K562 (cell line): Measurements from ENCODE around the gene LRMDA. TPM values are rescaled to one million over a fixed set of nuclear protein-coding genes. Genes with fewer than 3 reads are reported as not detected.

Experiments
- ATAC-seq: fragments of 200-7000 bp; cut with Tn5 transposase; 3 replicates; pipeline ENCODE4 v1.9.1; 2020; ENCODE audit warnings: moderate library complexity
- BruUV-seq: library from RNA; stranded (reverse); fragments of 400-500 nt; replicated peaks from 2 replicates; lab custom pipeline; 2021; lab: Mats Ljungman, UMichigan
- CTCF ChIA-PET: fragments of 300-600 bp; formaldehyde crosslinking; extraction: SDS; loops from one replicate; lab custom pipeline; 2021; ENCODE audit warnings: low intra/inter-chr PET ratio; lab: Yijun Ruan, JAX
- POLR2A ChIA-PET: fragments of 300-600, 350-650 bp; sonication (Branson Sonifier 250); formaldehyde crosslinking; extraction: SDS; loops from one replicate; lab custom pipeline; 2021; ENCODE audit warnings: antibody characterized with exemption, inconsistent platforms; lab: Yijun Ruan, JAX
- DNase-seq, 4 experiments: peaks; one replicate each; pipeline versions ENCODE4 v3.0.0 to v3.0.0-alpha.2; 2011 to 2018; ENCODE audit warnings: low spot score in 3 of 4, mixed read lengths in 3 of 4; ENCODE audit errors: extremely low read depth in 1 of 4
- FAIRE-seq: peaks from 2 replicates; lab custom pipeline; 2011; peaks lifted over from hg19 to GRCh38; lab: Jason Lieb, UNC
- H2AFZ ChIP-seq: 2 replicates; pipeline ENCODE4 v1.6.0; 2011; ENCODE audit warnings: low read depth, low read length, control low read depth, inconsistent platforms
- H3K27ac ChIP-seq: fragments of 200-600 bp; 3 replicates; pipeline ENCODE4 v1.8.0; 2011; ENCODE audit warnings: low read depth, mild to moderate bottlenecking, control low read depth, inconsistent platforms, low read length, moderate library complexity, mixed read lengths; ENCODE audit errors: extremely low read depth
- H3K27me3 ChIP-seq, 2 experiments: fragments of 300-600 bp in 1 of 2; 2 replicates in 1 of 2; 3 replicates in 1 of 2; pipeline versions ENCODE4 v1.6.0 to v1.8.0; 2011; ENCODE audit warnings: inconsistent platforms in 2 of 2, low read length in 2 of 2, mild to moderate bottlenecking in 1 of 2, mixed read lengths in 1 of 2, moderate library complexity in 1 of 2; ENCODE audit not compliant: control insufficient read depth in 2 of 2, insufficient read depth in 2 of 2
- H3K36me3 ChIP-seq: fragments of 300-600 bp; 3 replicates; pipeline ENCODE4 v1.8.0; 2011; ENCODE audit warnings: mild to moderate bottlenecking, low read length, inconsistent platforms; ENCODE audit not compliant: control insufficient read depth, insufficient read depth
- H3K4me1 ChIP-seq, 2 experiments: fragments of 200-600 bp in 1 of 2; replicated peaks in 1 of 2; 2 replicates in 1 of 2; 3 replicates in 1 of 2; pipeline versions ENCODE4 v1.5.1 to v1.8.0; 2011; ENCODE audit warnings: inconsistent platforms in 2 of 2, low read length in 2 of 2, mild to moderate bottlenecking in 1 of 2, mixed read lengths in 1 of 2, moderate library complexity in 1 of 2; ENCODE audit not compliant: control insufficient read depth in 2 of 2, insufficient read depth in 2 of 2
- H3K4me2 ChIP-seq: 2 replicates; pipeline ENCODE4 v1.6.1; 2011; ENCODE audit warnings: low read length, control low read depth, inconsistent platforms, mixed read lengths; ENCODE audit not compliant: insufficient read depth
- H3K4me3 ChIP-seq: fragments of 200-600 bp; sonication (generic), shearing (Covaris generic); 2 replicates; pipeline ENCODE4 v1.5.1; 2016; ENCODE audit warnings: control low read depth, inconsistent platforms
- H3K79me2 ChIP-seq: fragments of 200-600 bp; 3 replicates; pipeline ENCODE4 v1.8.0; 2011; ENCODE audit warnings: low read length, inconsistent platforms; ENCODE audit not compliant: control insufficient read depth, insufficient read depth
- H3K9ac ChIP-seq, 2 experiments: 2 replicates each; pipeline versions ENCODE4 v1.6.0 to v1.6.1; 2011; ENCODE audit warnings: low read depth in 2 of 2, low read length in 2 of 2, control low read depth in 1 of 2, inconsistent platforms in 1 of 2, mild to moderate bottlenecking in 1 of 2, mixed read lengths in 1 of 2; ENCODE audit not compliant: insufficient read depth in 1 of 2
- H3K9me1 ChIP-seq: one replicate; pipeline ENCODE4 v1.6.0; 2011; ENCODE audit warnings: inconsistent platforms, mild to moderate bottlenecking, low read length, moderate library complexity; ENCODE audit not compliant: control insufficient read depth, insufficient read depth
- H3K9me3 ChIP-seq: replicated peaks from 2 replicates; pipeline ENCODE4 v1.5.1; 2011; ENCODE audit warnings: low read depth, low read length, inconsistent platforms; ENCODE audit not compliant: control insufficient read depth, insufficient read depth
- H4K20me1 ChIP-seq: replicated peaks from 2 replicates; pipeline ENCODE4 v1.6.1; 2011; ENCODE audit warnings: low read length, inconsistent platforms, mixed read lengths; ENCODE audit not compliant: control insufficient read depth, insufficient read depth
- BCOR ChIP-seq: fragments of 450-650 bp; IDR thresholded peaks from 2 replicates; pipeline ENCODE4 v1.6.1; 2016
- ELF4 ChIP-seq: fragments of 450-650 bp; formaldehyde crosslinking; IDR thresholded peaks from 2 replicates; pipeline ENCODE4 v1.4.0; 2022; ENCODE audit warnings: missing genetic modification characterization
- KLF13 ChIP-seq: fragments of 450-650 bp; IDR thresholded peaks from 2 replicates; pipeline ENCODE4 v1.6.1; 2016; ENCODE audit warnings: missing genetic modification characterization, low read depth, mild to moderate bottlenecking, missing compliant biosample characterization, moderate library complexity, borderline replicate concordance
- PRDM10 ChIP-seq: fragments of 450-650 bp; IDR thresholded peaks from 2 replicates; pipeline ENCODE4 v1.6.1; 2018; ENCODE audit not compliant: partially characterized antibody
- PTRF ChIP-seq: fragments of 450-650 bp; IDR thresholded peaks from 2 replicates; pipeline ENCODE4 v1.6.1; 2016; ENCODE audit warnings: mild to moderate bottlenecking, missing genetic modification characterization, missing compliant biosample characterization
- TFE3 ChIP-seq: fragments of 450-650 bp; formaldehyde crosslinking; IDR thresholded peaks from 2 replicates; pipeline ENCODE4 v1.4.0; 2020; ENCODE audit warnings: mild to moderate bottlenecking, mixed read lengths
- ZBTB7A ChIP-seq: IDR thresholded peaks from 2 replicates; pipeline ENCODE4 v1.6.1; 2011; ENCODE audit warnings: low read depth, mild to moderate bottlenecking, low read length, moderate library complexity, borderline replicate concordance; ENCODE audit not compliant: control insufficient read depth
- ZNF57 ChIP-seq: fragments of 450-650 bp; formaldehyde crosslinking; IDR thresholded peaks from 2 replicates; pipeline ENCODE4 v1.4.0; 2020; ENCODE audit warnings: mild to moderate bottlenecking, moderate library complexity
- ZNF639 ChIP-seq, 2 experiments: fragments of 200-800 bp in 1 of 2; sonication (Bioruptor generic) in 1 of 2; sonication (generic) in 1 of 2; formaldehyde crosslinking in 1 of 2; IDR thresholded peaks in 1 of 2; conservative IDR thresholded peaks in 1 of 2; 2 replicates each; pipeline versions ENCODE4 v1.5.0 to v1.6.1; 2016 to 2020; ENCODE audit warnings: missing compliant biosample characterization in 1 of 2, missing genetic modification characterization in 1 of 2, missing genetic modification reagents in 1 of 2
- WGBS: fragments of 100-300 bp; shearing (Covaris generic); methylation state at CpG from one replicate; pipeline ENCODE4 v1.1.6; 2016; ENCODE audit warnings: low coverage, mixed read lengths; ENCODE audit not compliant: insufficient coverage; ENCODE audit errors: missing lambda C conversion rate; 5-methylcytosine and 5-hydroxymethylcytosine counted together
- in situ Hi-C: fragments of 300-500 bp; cut with MboI; formaldehyde crosslinking; loops from 4 replicates; pipeline ENCODE4 v1.15.0; 2018; ENCODE audit warnings: inconsistent platforms, mixed read lengths
- intact Hi-C: fragments of 100-400 bp; cut with micrococcal nuclease; formaldehyde crosslinking; loops from 2 replicates; pipeline ENCODE4 v1.14.2; 2022
- polyA plus RNA-seq, 8 experiments: library from polyadenylated mRNA; depleted of rRNA in 4 of 8; stranded (reverse) in 5 of 8; unstranded in 3 of 8; fragments of >200 nt; fragmentation: Nextera tagmentation in 2 of 8; fragmentation: Illumina TruSeq in 1 of 8; extraction: Ambion mirVana in 2 of 8; extraction: Trizol in 1 of 8; gene quantifications; 2 replicates each; pipeline versions ENCODE4 v1.2.1 to v1.2.3, GENCODE V29; 2011 to 2014; ENCODE audit warnings: inconsistent platforms in 1 of 8, missing spikeins in 1 of 8
- total RNA-seq, 7 experiments: library from RNA; depleted of rRNA in 6 of 7; stranded (reverse); fragments of >200 nt in 6 of 7; fragmentation: Illumina TruSeq in 2 of 7; extraction: Trizol in 2 of 7; gene quantifications; 2 replicates each; pipeline versions ENCODE4 v1.2.1 to v1.2.3, GENCODE V29; 2011 to 2021; ENCODE audit warnings: low replicate concordance in 1 of 7

Gene LRMDA
- total and polyA plus RNA-seq, 9 of the 15 experiments (the other 6 are each of a cell fraction or from before 2014, with no cell fraction given), result 0.25 TPM; not detected in 8

GRCh38 chr10:76278811-76279460 is 847.5 kb downstream of the LRMDA start:
- H3K4me3 ChIP-seq, result no peak overlapping the region
- no peak overlapping the region for H2AFZ ChIP-seq
- no peak overlapping the region for H3K9ac ChIP-seq
- no peaks in the 10 kb centered on the region for H3K4me1 ChIP-seq
- in situ Hi-C loops (no loop called here), intact Hi-C loops (no loop called here)
- TF ChIP-seq ZBTB7A, result no peak
- TF ChIP-seq ELF4 (CRISPR knock-in tag), result no peak
- TF ChIP-seq PTRF, result no peak
- TF ChIP-seq PRDM10, result no peak
- TF ChIP-seq KLF13 (tag), result no peak
- TF ChIP-seq ZNF57 (CRISPR knock-in tag), result no peak
- TF ChIP-seq ZNF639 (CRISPR knock-in tag; conservative IDR thresholded peaks at IDR 0.05 in 1 of 2, IDR thresholded peaks at IDR 0.05 in 1 of 2), result no peak
- no peak for TF ChIP-seq TFE3 (CRISPR knock-in tag)
- TF ChIP-seq BCOR, result no peak
- no peaks in the 10 kb centered on the region for H3K27me3 ChIP-seq
- no peak for ATAC-seq
- H4K20me1 ChIP-seq, result no peaks in the 10 kb centered on the region
- CTCF ChIA-PET, result no interaction called here
- H3K36me3 ChIP-seq, result no peaks in the 10 kb centered on the region
- no peak for DNase-seq
- BruUV-seq, result no TSS peak
- 0% methylated on average over 1 of the region's 1 CpG for WGBS
- H3K4me2 ChIP-seq, result no peak overlapping the region
- no peaks in the 10 kb centered on the region for H3K79me2 ChIP-seq
- no peaks in the 10 kb centered on the region; the same call in 1 of the 2 replicates for H3K9me3 ChIP-seq
- H3K9me1 ChIP-seq, result no peaks in the 10 kb centered on the region
- FAIRE-seq, result no peak
- POLR2A ChIA-PET, result no interaction called here
- H3K27ac ChIP-seq, result no peak overlapping the region
